ENCODE measurements around the gene OR51S1.

The OR51S1 gene

GRCh38 chr11:4886186-4886585 lies 37.2 kb upstream of the OR51S1 start:
- H4K20me1 ChIP-seq (ENCODE audit: insufficient read depth) = no peaks in the 10 kb centered on the region
- no peak overlapping the region for H3K4me2 ChIP-seq
- H3K4me1 ChIP-seq (ENCODE audit: low read depth, poor library complexity, severe bottlenecking) = no peaks in the 10 kb centered on the region
- no peak overlapping the region for H3K4me3 ChIP-seq (IDR thresholded peaks at IDR 0.05; ENCODE audit: insufficient read depth, low read depth, low read length)
- no peaks in the 10 kb centered on the region for H3K27me3 ChIP-seq (ENCODE audit: insufficient read depth, low read depth)
- no peaks in the 10 kb centered on the region for H3K36me3 ChIP-seq (ENCODE audit: insufficient read depth)
- H3K9ac ChIP-seq = no peak overlapping the region
- H2AFZ ChIP-seq (ENCODE audit: low read depth) = no peak overlapping the region
- no peak overlapping the region for H3K27ac ChIP-seq
- H3K79me2 ChIP-seq (ENCODE audit: insufficient read depth, low read depth) = no peaks in the 10 kb centered on the region
- TF ChIP-seq CTCF (conservative IDR thresholded peaks at IDR 0.05; ENCODE audit: low read depth, low read length) = no peak

- TF ChIP-seq CTCF (conservative IDR thresholded peaks at IDR 0.05; ENCODE audit: low read depth, low read length) = no peak
- Histone ChIP-seq H3K4me1 (ENCODE audit: low read depth, poor library complexity, severe bottlenecking) (no peaks in the 10 kb centered on the region), H3K79me2 (ENCODE audit: insufficient read depth, low read depth) (no peaks in the 10 kb centered on the region), H3K9ac (no peak overlapping the region), H4K20me1 (ENCODE audit: insufficient read depth) (no peaks in the 10 kb centered on the region), H3K27ac (no peak overlapping the region), H3K4me2 (no peak overlapping the region), H2AFZ (ENCODE audit: low read depth) (no peak overlapping the region), H3K4me3 (IDR thresholded peaks at IDR 0.05; ENCODE audit: insufficient read depth, low read depth, low read length) (no peak overlapping the region), H3K36me3 (ENCODE audit: insufficient read depth) (no peaks in the 10 kb centered on the region), H3K27me3 (ENCODE audit: insufficient read depth, low read depth) (no peaks in the 10 kb centered on the region)
These were observed 35.4 kb upstream of the OR51S1 start for GRCh38 chr11:4884361-4884760.

GRCh38 chr11:4882543-4882942 lies 33.5 kb upstream of the OR51S1 start:
- Histone ChIP-seq H3K4me3 (IDR thresholded peaks at IDR 0.05; ENCODE audit: insufficient read depth, low read depth, low read length) (no peak overlapping the region), H3K4me1 (ENCODE audit: low read depth, poor library complexity, severe bottlenecking) (no peaks in the 10 kb centered on the region), H4K20me1 (ENCODE audit: insufficient read depth) (no peaks in the 10 kb centered on the region), H3K36me3 (ENCODE audit: insufficient read depth) (no peaks in the 10 kb centered on the region), H3K9ac (no peak overlapping the region), H2AFZ (ENCODE audit: low read depth) (no peak overlapping the region), H3K79me2 (ENCODE audit: insufficient read depth, low read depth) (no peaks in the 10 kb centered on the region), H3K4me2 (no peak overlapping the region), H3K27me3 (ENCODE audit: insufficient read depth, low read depth) (no peaks in the 10 kb centered on the region), H3K27ac (no peak overlapping the region)
- TF ChIP-seq CTCF (conservative IDR thresholded peaks at IDR 0.05; ENCODE audit: low read depth, low read length) = no peak

- no peak for TF ChIP-seq CTCF (conservative IDR thresholded peaks at IDR 0.05; ENCODE audit: low read depth, low read length)
- no peak within 1 kb of the TSS for H3K9ac ChIP-seq
- no peak within 1 kb of the TSS for H3K27ac ChIP-seq
- no peak within 1 kb of the TSS for H2AFZ ChIP-seq (ENCODE audit: low read depth)
- no peaks in the 10 kb centered on the region for H3K27me3 ChIP-seq (ENCODE audit: insufficient read depth, low read depth)
- no peak within 1 kb of the TSS for H3K4me2 ChIP-seq
- H3K36me3 ChIP-seq (ENCODE audit: insufficient read depth) = no peaks in the 10 kb centered on the region
- no peak within 1 kb of the TSS for H3K4me3 ChIP-seq (IDR thresholded peaks at IDR 0.05; ENCODE audit: insufficient read depth, low read depth, low read length)
- no peaks in the 10 kb centered on the region for H3K79me2 ChIP-seq (ENCODE audit: insufficient read depth, low read depth)
- H4K20me1 ChIP-seq (ENCODE audit: insufficient read depth) = no peaks in the 10 kb centered on the region
- H3K4me1 ChIP-seq (ENCODE audit: low read depth, poor library complexity, severe bottlenecking) = no peaks in the 10 kb centered on the region
These were observed 33.0 kb upstream of the OR51S1 start, which contains the start of gene OR51T1 for GRCh38 chr11:4881860-4882500. Gene OR51T1 (plus strand): TSS chr11:4881900. CDS start chr11:4881900, 0 bp downstream.

All from KMS-11 (cell line).